ENCODE measurements around the gene COMMD7.
"Not testable (repeated sequence)": the region's sequence is repeated elsewhere in the genome, so short reads cannot be mapped to it uniquely, and the experiment has no call there.

Gene COMMD7

GRCh38 chr20:32777177-32777956 lies 34.1 kb upstream of the COMMD7 start:
- peaks cover 43% of the 10 kb centered on the region for H3K4me1 ChIP-seq (ENCODE audit: insufficient read depth, low read length)
- no peaks in the 10 kb centered on the region for H3K9me3 ChIP-seq (ENCODE audit: control insufficient read depth, insufficient read depth, low read length)
- no peak overlapping the region for H3K9ac ChIP-seq (ENCODE audit: low read depth, low read length)
- peaks cover 34% of the 10 kb centered on the region for H3K36me3 ChIP-seq (ENCODE audit: insufficient read depth, low read length)

GRCh38 chr20:32775336-32775991 lies 32.2 kb upstream of the COMMD7 start:
- no peak overlapping the region for H3K9ac ChIP-seq (ENCODE audit: low read depth, low read length)
- H3K4me1 ChIP-seq (ENCODE audit: insufficient read depth, low read length): peaks cover 47% of the 10 kb centered on the region
- no peaks in the 10 kb centered on the region for H3K9me3 ChIP-seq (ENCODE audit: control insufficient read depth, insufficient read depth, low read length)
- H3K36me3 ChIP-seq (ENCODE audit: insufficient read depth, low read length): peaks cover 15% of the 10 kb centered on the region

GRCh38 chr20:32773855-32774254 lies 30.6 kb upstream of the COMMD7 start:
- Histone ChIP-seq H3K9me3 (ENCODE audit: control insufficient read depth, insufficient read depth, low read length) (no peaks in the 10 kb centered on the region), H3K4me1 (ENCODE audit: insufficient read depth, low read length) (peaks cover 36% of the 10 kb centered on the region), H3K9ac (ENCODE audit: low read depth, low read length) (no peak overlapping the region), H3K36me3 (ENCODE audit: insufficient read depth, low read length) (peaks cover 21% of the 10 kb centered on the region)

GRCh38 chr20:32773223-32773622 lies 30.0 kb upstream of the COMMD7 start:
- H3K36me3 ChIP-seq (ENCODE audit: insufficient read depth, low read length): peaks cover 26% of the 10 kb centered on the region
- no peak overlapping the region for H3K9ac ChIP-seq (ENCODE audit: low read depth, low read length)
- peaks cover 41% of the 10 kb centered on the region for H3K4me1 ChIP-seq (ENCODE audit: insufficient read depth, low read length)
- no peaks in the 10 kb centered on the region for H3K9me3 ChIP-seq (ENCODE audit: control insufficient read depth, insufficient read depth, low read length)

- Histone ChIP-seq H3K9me3 (ENCODE audit: control insufficient read depth, insufficient read depth, low read length) (no peaks in the 10 kb centered on the region), H3K9ac (ENCODE audit: low read depth, low read length) (no peak overlapping the region), H3K4me1 (ENCODE audit: insufficient read depth, low read length) (peaks cover 46% of the 10 kb centered on the region), H3K36me3 (ENCODE audit: insufficient read depth, low read length) (peaks cover 27% of the 10 kb centered on the region)
Measured at GRCh38 chr20:32772046-32772445, 28.8 kb upstream of the COMMD7 start.

GRCh38 chr20:32767418-32768198 lies 24.3 kb upstream of the COMMD7 start:
- Histone ChIP-seq H3K9ac (ENCODE audit: low read depth, low read length) (no peak overlapping the region), H3K36me3 (ENCODE audit: insufficient read depth, low read length) (peaks cover 41% of the 10 kb centered on the region), H3K9me3 (ENCODE audit: control insufficient read depth, insufficient read depth, low read length) (no peaks in the 10 kb centered on the region), H3K4me1 (ENCODE audit: insufficient read depth, low read length) (peaks cover 42% of the 10 kb centered on the region)

GRCh38 chr20:32765230-32765875 lies 22.1 kb upstream of the COMMD7 start:
- not testable (repeated sequence) for H3K9me3 ChIP-seq (ENCODE audit: control insufficient read depth, insufficient read depth, low read length)
- Histone ChIP-seq H3K9ac (ENCODE audit: low read depth, low read length) (peak overlapping the region; percentile 96), H3K4me1 (ENCODE audit: insufficient read depth, low read length) (peaks cover 38% of the 10 kb centered on the region), H3K36me3 (ENCODE audit: insufficient read depth, low read length) (peaks cover 41% of the 10 kb centered on the region)

- peaks cover 33% of the 10 kb centered on the region for H3K36me3 ChIP-seq (ENCODE audit: insufficient read depth, low read length)
- peak overlapping the region; percentile 96 for H3K9ac ChIP-seq (ENCODE audit: low read depth, low read length)
- peaks cover 38% of the 10 kb centered on the region for H3K4me1 ChIP-seq (ENCODE audit: insufficient read depth, low read length)
- no peaks in the 10 kb centered on the region for H3K9me3 ChIP-seq (ENCODE audit: control insufficient read depth, insufficient read depth, low read length)
Measured at GRCh38 chr20:32764005-32764960, 21.0 kb upstream of the COMMD7 start.

GRCh38 chr20:32763202-32764004 lies 20.1 kb upstream of the COMMD7 start:
- H3K9ac ChIP-seq (ENCODE audit: low read depth, low read length): peak overlapping the region; percentile 96
- peaks cover 34% of the 10 kb centered on the region for H3K4me1 ChIP-seq (ENCODE audit: insufficient read depth, low read length)
- peaks cover 26% of the 10 kb centered on the region for H3K36me3 ChIP-seq (ENCODE audit: insufficient read depth, low read length)
- no peaks in the 10 kb centered on the region for H3K9me3 ChIP-seq (ENCODE audit: control insufficient read depth, insufficient read depth, low read length)

- H3K9ac ChIP-seq (ENCODE audit: low read depth, low read length): peak overlapping the region; percentile 96
- no peaks in the 10 kb centered on the region for H3K9me3 ChIP-seq (ENCODE audit: control insufficient read depth, insufficient read depth, low read length)
- H3K4me1 ChIP-seq (ENCODE audit: insufficient read depth, low read length): peaks cover 31% of the 10 kb centered on the region
- peaks cover 23% of the 10 kb centered on the region for H3K36me3 ChIP-seq (ENCODE audit: insufficient read depth, low read length)
Measured at GRCh38 chr20:32762754-32763201, 19.5 kb upstream of the COMMD7 start.

- H3K9ac ChIP-seq (ENCODE audit: low read depth, low read length): peak within 1 kb of the TSS; percentile 96
- H3K4me1 ChIP-seq (ENCODE audit: insufficient read depth, low read length): peaks cover 24% of the 10 kb centered on the region
- peaks cover 17% of the 10 kb centered on the region for H3K36me3 ChIP-seq (ENCODE audit: insufficient read depth, low read length)
- H3K9me3 ChIP-seq (ENCODE audit: control insufficient read depth, insufficient read depth, low read length): no peaks in the 10 kb centered on the region
Measured at GRCh38 chr20:32761831-32762753, 18.8 kb upstream of the COMMD7 start, which contains the start of gene DNMT3B. DNMT3B (plus strand) TSS chr20:32762385; CDS start chr20:32780324, 17,939 bp downstream.

- Histone ChIP-seq H3K9ac (ENCODE audit: low read depth, low read length) (peak overlapping the region; percentile 64), H3K9me3 (ENCODE audit: control insufficient read depth, insufficient read depth, low read length) (no peaks in the 10 kb centered on the region), H3K36me3 (ENCODE audit: insufficient read depth, low read length) (peaks cover 14% of the 10 kb centered on the region), H3K4me1 (ENCODE audit: insufficient read depth, low read length) (peaks cover 19% of the 10 kb centered on the region)
Measured at GRCh38 chr20:32761417-32761830, 18.2 kb upstream of the COMMD7 start.

All from ES-I3 (cell line).